Measurements from ENCODE around the gene KDM6B.

Gene KDM6B

DNA sequence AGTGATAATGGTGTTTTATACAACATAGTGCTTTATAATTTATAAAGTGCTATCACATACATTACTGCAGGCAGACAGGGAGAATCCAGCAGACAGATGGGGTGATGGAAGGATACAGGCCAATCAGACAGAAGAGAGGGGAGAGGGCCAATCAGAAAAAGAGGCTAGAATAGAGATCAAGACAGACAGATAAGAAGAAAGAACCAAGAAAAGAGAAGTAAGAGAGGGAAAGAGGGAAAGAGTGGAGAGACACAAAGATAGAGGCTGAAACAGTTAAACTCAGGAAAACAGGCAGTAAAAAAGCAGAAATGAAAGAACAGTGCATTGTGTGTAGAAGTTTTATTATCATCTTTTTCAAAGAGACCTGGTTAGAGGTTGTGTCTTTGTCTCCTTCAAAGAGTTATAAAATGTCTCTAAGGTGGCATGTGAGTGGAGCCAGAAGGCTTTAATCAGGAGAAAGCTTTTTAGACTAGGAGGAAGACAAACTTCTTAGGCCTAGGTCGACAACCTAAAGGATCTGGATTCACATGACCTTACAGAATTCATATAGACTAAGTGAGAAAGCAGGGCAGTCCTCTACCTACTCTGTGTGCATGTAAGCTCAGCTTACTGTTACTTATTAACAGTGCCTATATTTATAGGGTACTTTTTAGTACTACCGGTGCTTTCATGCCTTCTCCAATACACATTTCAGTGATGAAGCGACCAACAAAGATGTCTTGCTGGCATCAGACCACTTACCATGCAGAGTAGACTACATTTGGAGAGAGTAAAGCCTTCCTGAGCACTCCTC lies 46.3 kb downstream of the KDM6B start:
- no peak for DNase-seq (ENCODE audit: low spot score)

DNA sequence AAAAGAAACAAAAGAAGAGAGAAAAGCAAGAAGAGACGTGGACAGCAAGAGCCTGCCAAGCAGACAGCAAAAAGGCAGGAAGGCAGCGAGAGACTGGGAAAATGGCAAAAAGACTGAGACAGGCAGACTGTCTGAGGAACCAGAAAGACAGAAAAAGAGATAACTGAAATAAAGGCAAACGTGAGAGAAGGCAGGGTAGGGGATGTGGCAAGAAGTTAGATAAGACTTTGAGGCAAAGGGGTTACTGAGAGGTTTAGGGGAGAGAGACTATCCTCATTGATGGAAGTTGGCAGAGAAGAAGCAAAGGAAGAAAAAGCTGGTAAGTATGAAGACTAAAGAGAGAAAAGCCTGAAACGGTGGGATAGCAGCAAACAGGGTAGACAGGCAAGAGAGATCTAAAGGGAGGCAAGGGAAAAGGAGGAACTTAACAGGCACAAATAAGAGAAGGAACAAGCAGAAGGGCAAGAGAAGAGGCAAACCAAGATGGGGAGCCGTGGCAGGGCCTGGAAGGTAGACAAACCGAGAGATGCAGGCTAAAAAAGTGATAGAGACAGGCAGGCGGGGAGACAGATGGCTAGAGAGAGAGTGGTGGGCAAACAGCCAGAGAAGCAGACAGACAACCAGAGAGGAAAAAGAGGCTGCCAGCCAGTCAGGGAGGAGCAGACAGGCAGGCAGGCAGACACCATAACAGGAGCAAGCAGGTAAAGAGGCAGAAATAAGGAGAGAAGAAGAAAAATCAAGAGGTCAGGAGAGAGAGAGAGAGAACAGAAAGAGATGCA lies 47.4 kb downstream of the KDM6B start:
- DNase-seq (ENCODE audit: low spot score) = no peak

DNA sequence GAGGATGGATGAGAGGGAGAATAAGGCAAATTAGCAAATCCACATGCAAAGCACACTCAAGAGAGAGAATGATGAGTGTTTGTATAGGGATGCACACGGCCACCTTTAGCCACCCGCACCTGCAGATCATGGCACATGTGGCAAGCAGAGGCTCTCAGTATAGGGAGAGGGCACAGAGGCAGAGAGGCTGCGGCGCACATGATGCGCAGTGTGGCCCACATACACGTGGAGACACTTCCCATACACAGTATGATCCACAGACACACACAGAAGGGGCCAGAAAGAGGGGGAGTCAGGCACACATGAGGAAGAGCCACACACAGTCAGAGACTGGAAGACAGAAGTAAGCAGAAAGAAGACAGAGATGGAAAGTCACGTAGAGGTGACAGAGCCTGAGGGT lies 48.1 kb downstream of the KDM6B start:
- no peak for DNase-seq (ENCODE audit: low spot score)

GRCh38 chr17:7882629-7883028 lies 48.6 kb downstream of the KDM6B start:
- no peak for DNase-seq (ENCODE audit: low spot score)

All from activated CD4-positive, alpha-beta T cell treated with anti-CD3 and anti-CD28 coated beads, Interleukin-2, Interleukin-4, amounts not matched to agents 100 ng/mL and 50 ng/mL, durations not matched to agents 16 hours and 8 hours (primary cell).